ENCODE results near the gene PRICKLE2. TPM values are rescaled to one million over a fixed set of nuclear protein-coding genes. Genes with fewer than 3 reads are reported as not detected.

Gene PRICKLE2
- total RNA-seq, 4 donors from 2014 or later: 26.2 to 87.3 (median 47.9) TPM

- TF ChIP-seq POLR2A (IDR thresholded peaks at IDR 0.05) (no peak), CTCF (IDR thresholded peaks at IDR 0.05) (no peak)
- H3K4me3 ChIP-seq: no peak overlapping the region
- H3K9me3 ChIP-seq: no peaks in the 10 kb centered on the region
- H3K4me1 ChIP-seq: peaks cover 9 to 22% of the 10 kb centered on the region in 2 donors
- peak overlapping the region; percentile 39 to 93 for H3K27ac ChIP-seq
- no peak for DNase-seq
- H3K36me3 ChIP-seq: no peaks in the 10 kb centered on the region
- intact Hi-C loops (cut with DNase I; ENCODE audit: low total_unique reads): no loop called here
- H3K27me3 ChIP-seq: no peaks in the 10 kb centered on the region
Observed at GRCh38 chr3:64190517-64191515, 34.5 kb downstream of the PRICKLE2 start.

- Histone ChIP-seq H3K36me3 (no peaks in the 10 kb centered on the region), H3K27ac (peak overlapping the region; percentile 83 to 93), H3K4me1 (peaks cover 14 to 19% of the 10 kb centered on the region in 2 donors), H3K27me3 (no peaks in the 10 kb centered on the region), H3K4me3 (no peak overlapping the region), H3K9me3 (no peaks in the 10 kb centered on the region)
- TF ChIP-seq CTCF (IDR thresholded peaks at IDR 0.05) (no peak), POLR2A (IDR thresholded peaks at IDR 0.05) (no peak)
- DNase-seq: peak; percentile 55 to 69
- intact Hi-C loops (cut with DNase I; ENCODE audit: low total_unique reads): no loop called here
Observed at GRCh38 chr3:64188810-64189560, 36.3 kb downstream of the PRICKLE2 start.

GRCh38 chr3:64187065-64187959 is 38.0 kb downstream of the PRICKLE2 start:
- Histone ChIP-seq H3K36me3 (no peaks in the 10 kb centered on the region), H3K9me3 (no peaks in the 10 kb centered on the region), H3K4me1 (peaks cover 14 to 19% of the 10 kb centered on the region in 2 donors), H3K4me3 (no peak overlapping the region), H3K27ac (peak overlapping the region; percentile 83 to 93), H3K27me3 (no peaks in the 10 kb centered on the region)
- DNase-seq: peak; percentile 83 to 87
- intact Hi-C loops (cut with DNase I; ENCODE audit: low total_unique reads): no loop called here
- no peak for TF ChIP-seq POLR2A (IDR thresholded peaks at IDR 0.05)
- TF ChIP-seq CTCF (IDR thresholded peaks at IDR 0.05): peak in 1 of 4 experiments; percentile 8

- Histone ChIP-seq H3K9me3 (no peaks in the 10 kb centered on the region), H3K27me3 (no peaks in the 10 kb centered on the region), H3K4me3 (no peak overlapping the region), H3K27ac (peak overlapping the region; percentile 83 to 93), H3K4me1 (peaks cover 14 to 19% of the 10 kb centered on the region in 2 donors), H3K36me3 (no peaks in the 10 kb centered on the region)
- TF ChIP-seq CTCF (IDR thresholded peaks at IDR 0.05) (no peak), POLR2A (IDR thresholded peaks at IDR 0.05) (no peak)
- intact Hi-C loops (cut with DNase I; ENCODE audit: low total_unique reads): no loop called here
- no peak for DNase-seq
Observed at GRCh38 chr3:64186667-64187064, 38.6 kb downstream of the PRICKLE2 start.
